HAP-1 (cell line): ENCODE data around the gene UNK.

Source experiments
- DNase-seq, 2 experiments: peaks; one replicate each; pipeline ENCODE4 v3.0.0-alpha.2; 2016 to 2020; ENCODE audit warnings: low spot score in 2 of 2
- H3K27me3 ChIP-seq: fragments of 250-450 bp; sonication (Bioruptor Pico); 2 replicates; pipeline ENCODE4 v1.5.1; 2020; ENCODE audit warnings: low read depth, mild to moderate bottlenecking, moderate library complexity
- H3K36me3 ChIP-seq: fragments of 250-450 bp; sonication (Bioruptor Pico); replicated peaks from 2 replicates; pipeline ENCODE4 v1.5.1; 2020; ENCODE audit warnings: mild to moderate bottlenecking
- H3K4me1 ChIP-seq: fragments of 250-450 bp; sonication (Bioruptor Pico); 2 replicates; pipeline ENCODE4 v1.5.1; 2020; ENCODE audit warnings: mild to moderate bottlenecking
- H3K4me3 ChIP-seq: fragments of 250-450 bp; sonication (Bioruptor Pico); 2 replicates; pipeline ENCODE4 v1.5.1; 2020; ENCODE audit warnings: mild to moderate bottlenecking, moderate library complexity
- H3K9me3 ChIP-seq: fragments of 250-450 bp; sonication (Bioruptor Pico); 2 replicates; pipeline ENCODE4 v1.5.1; 2020; ENCODE audit warnings: mild to moderate bottlenecking, moderate library complexity
- in situ Hi-C: fragments of 300-500 bp; cut with MboI; formaldehyde crosslinking; loops from 3 replicates; pipeline ENCODE4 v1.14.3; 2020; ENCODE audit warnings: low sequenced_read_pairs, inconsistent platforms, mixed read lengths

Gene UNK

DNA sequence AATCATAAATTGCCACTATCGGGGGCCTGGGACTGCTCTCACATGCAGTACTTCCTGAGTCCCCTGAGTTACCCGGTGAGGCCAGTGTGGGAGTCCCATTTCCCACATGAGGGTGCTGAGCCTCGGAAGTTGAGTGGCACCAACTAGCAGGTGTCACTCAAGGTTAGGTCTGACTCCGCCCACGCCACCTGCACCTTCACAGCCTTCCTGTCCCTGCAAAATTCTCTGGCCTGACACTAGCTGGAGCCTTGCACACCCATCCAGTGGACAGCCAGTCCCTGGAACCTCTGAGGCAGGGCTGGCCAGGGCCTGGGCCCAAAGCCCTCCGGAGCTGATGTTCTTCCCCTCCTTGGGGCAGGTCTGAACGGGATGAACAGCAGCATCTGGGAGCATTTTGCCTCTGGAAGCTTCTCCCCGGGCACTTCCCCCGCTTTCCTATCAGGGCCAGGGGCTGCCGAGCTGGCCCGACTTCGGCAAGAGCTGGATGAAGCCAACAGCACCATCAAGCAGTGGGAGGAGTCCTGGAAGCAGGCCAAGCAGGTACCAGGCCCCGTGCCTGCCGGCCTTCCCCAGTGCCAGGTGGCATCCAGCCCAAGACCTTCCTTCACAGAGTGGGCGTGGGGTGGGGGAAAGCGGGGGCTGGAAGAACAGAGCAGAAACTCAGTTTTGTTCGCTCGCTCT is 37.7 kb downstream of the UNK start:
- Histone ChIP-seq H3K36me3 (peaks cover 69% of the 10 kb centered on the region), H3K4me3 (no peak overlapping the region), H3K4me1 (no peaks in the 10 kb centered on the region), H3K27me3 (no peaks in the 10 kb centered on the region), H3K9me3 (no peaks in the 10 kb centered on the region)
- in situ Hi-C loops, result no loop called here
- no peak for DNase-seq

DNA sequence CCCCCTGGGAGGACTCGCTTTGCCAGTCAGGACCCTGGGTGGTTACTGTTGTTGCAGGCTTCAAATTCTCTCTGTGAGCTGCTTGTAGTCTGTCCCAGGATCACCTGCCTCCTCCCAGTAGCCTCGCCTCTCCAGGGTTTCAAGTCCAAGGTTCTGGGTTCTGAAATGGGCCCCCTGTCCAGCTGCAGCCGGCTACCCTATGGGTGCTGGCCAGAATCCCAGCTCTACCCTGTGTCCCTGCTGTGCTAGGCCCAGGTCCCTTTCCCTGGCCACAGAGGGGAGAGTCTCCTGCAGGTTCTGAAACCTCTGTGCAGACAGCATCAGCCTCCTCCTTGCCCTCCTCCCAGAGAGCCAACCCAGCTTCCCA is 38.2 kb downstream of the UNK start:
- no peak for DNase-seq
- in situ Hi-C loops, result no loop called here
- H3K4me1 ChIP-seq, result no peaks in the 10 kb centered on the region
- no peaks in the 10 kb centered on the region for H3K27me3 ChIP-seq
- peaks cover 67% of the 10 kb centered on the region for H3K36me3 ChIP-seq
- H3K4me3 ChIP-seq, result no peak overlapping the region
- H3K9me3 ChIP-seq, result no peaks in the 10 kb centered on the region

DNA sequence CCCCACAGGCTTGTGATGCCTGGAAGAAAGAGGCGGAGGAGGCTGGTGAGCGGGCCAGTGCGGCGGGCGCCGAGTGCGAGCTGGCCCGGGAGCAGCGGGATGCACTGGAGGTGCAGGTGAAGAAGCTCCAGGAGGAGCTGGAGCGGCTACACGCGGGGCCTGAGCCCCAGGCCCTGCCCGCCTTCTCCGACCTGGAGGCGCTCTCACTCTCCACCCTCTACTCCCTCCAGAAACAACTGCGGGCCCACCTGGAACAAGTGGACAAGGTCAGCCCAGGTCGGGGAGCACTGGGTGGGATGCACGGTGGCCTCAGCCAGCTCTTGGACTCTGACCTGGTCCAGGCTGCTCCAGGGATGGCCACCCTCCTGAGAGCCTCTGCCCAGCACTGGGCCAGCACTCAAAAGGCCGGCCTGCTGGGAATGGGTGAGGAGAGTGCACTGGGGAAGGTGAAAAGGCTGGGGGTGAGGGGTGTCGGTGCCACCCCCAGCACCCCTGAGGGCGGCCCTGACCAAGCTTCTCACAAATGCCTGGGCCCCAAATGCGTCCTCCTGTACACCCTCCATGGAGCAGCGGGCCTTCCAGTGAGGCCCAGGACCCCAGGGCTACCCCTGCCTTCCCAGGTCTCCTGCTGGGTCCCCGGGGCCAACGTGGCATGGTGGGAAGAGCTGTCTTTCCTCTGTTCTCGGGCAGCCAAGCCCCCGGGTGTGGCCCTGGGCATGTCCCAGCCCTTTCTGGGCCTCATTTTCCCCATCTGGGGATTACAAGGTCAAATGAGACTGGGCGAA is 38.8 kb downstream of the UNK start:
- Histone ChIP-seq H3K36me3 (peaks cover 61% of the 10 kb centered on the region), H3K9me3 (no peaks in the 10 kb centered on the region), H3K4me1 (no peaks in the 10 kb centered on the region), H3K27me3 (no peaks in the 10 kb centered on the region), H3K4me3 (no peak overlapping the region)
- in situ Hi-C loops, result no loop called here
- DNase-seq, result no peak

DNA sequence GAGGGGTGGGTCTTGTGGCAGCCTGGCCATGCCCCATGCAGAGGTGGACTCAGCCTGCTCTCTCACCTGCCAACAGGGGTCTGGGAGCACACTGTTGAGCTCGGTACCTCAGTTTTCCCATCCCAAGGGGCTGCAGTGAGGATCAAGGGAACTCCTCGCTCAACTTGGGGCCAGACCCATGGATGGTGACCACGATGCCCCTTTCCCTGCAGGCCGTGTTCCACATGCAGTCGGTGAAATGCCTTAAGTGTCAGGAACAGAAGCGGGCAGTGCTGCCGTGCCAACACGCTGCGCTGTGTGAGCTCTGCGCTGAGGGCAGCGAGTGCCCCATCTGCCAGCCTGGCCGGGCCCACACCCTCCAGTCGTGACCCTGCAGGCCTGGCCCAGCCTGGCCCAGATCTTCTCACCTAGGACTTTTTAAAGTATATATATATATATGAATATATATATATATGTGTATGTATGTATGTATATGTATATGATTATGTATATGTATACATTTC is 39.5 kb downstream of the UNK start:
- H3K27me3 ChIP-seq, result no peaks in the 10 kb centered on the region
- H3K36me3 ChIP-seq, result peaks cover 54% of the 10 kb centered on the region
- H3K4me3 ChIP-seq, result no peak overlapping the region
- H3K9me3 ChIP-seq, result no peaks in the 10 kb centered on the region
- no peaks in the 10 kb centered on the region for H3K4me1 ChIP-seq
- in situ Hi-C loops, result no loop called here
- DNase-seq, result no peak

DNA sequence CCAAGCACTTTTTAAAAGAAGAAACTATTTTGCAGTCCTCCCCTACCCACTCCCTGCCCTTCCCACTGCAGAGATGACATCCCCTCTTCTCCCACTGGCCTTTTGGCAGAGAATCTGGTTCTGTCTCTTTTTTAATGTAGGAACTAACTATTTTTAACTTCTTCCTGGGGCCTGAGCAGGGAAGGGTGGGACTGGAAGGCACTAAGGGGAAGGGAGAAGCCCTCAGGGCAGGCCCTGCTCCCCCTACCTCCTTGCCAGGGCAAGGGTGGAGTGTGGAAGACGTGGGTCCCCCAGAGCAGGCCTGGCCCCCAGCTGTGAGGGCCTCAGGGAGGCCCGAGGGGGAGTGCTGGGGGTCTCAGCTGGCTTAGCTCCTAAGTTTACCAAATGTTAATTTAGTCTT is 40.1 kb downstream of the UNK start:
- Histone ChIP-seq H3K36me3 (peaks cover 49% of the 10 kb centered on the region), H3K4me3 (no peak overlapping the region), H3K27me3 (no peaks in the 10 kb centered on the region), H3K9me3 (no peaks in the 10 kb centered on the region), H3K4me1 (no peaks in the 10 kb centered on the region)
- in situ Hi-C loops, result no loop called here
- DNase-seq, result no peak

DNA sequence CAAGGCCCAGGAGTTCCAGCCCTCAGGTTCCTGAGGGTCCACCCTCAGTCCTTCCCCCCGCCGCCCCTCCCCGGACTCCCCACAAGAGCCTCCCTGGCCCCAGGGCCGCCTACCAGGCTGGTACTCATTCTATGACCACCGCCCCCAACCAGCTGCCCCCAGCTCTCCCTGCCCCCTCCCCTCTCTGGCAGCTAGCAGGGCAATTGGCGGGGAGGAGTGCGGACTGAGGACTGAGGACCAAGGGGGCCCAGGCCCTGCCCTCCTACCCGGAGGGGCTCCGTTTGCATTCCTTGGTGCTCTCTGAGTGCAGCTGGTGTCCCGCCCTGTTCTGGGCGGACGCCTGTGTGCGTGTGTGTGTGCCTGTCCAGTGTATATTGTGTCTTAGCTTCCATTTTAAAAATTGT is 40.5 kb downstream of the UNK start:
- in situ Hi-C loops, result no loop called here
- Histone ChIP-seq H3K36me3 (peaks cover 44% of the 10 kb centered on the region), H3K27me3 (no peaks in the 10 kb centered on the region), H3K9me3 (no peaks in the 10 kb centered on the region), H3K4me3 (no peak overlapping the region), H3K4me1 (no peaks in the 10 kb centered on the region)
- DNase-seq, result no peak

DNA sequence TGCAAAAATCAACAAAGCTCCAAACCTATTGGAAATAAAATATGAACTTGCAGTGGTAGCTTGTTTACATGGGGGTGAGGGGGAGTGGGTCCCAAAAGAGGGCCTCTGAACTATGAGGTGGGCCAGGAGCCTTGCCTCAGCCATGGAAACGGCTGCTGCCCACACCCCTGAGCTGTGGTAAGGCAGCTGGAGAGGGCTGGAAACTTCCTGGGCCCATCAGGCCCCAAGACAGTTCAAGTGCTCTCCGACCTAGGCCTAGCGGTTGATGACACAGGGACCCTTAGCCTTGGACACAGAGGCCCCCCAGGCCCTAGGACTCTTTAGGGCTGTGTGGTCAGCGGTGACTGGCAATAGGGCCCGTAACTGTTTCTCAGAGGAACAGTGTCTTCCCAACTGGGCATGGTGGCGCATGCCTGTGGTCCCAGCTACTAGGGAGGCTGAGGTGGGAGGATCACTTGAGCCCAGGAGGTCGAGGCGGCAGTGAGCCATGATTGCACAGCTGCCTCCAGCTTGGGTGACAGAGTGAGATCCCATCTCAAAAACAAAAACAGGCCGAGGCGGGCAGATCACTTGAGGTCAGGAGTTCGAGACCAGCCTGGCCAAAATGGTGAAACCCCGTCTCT is 41.3 kb downstream of the UNK start:
- H3K9me3 ChIP-seq, result no peaks in the 10 kb centered on the region
- H3K4me3 ChIP-seq, result no peak overlapping the region
- H3K27me3 ChIP-seq, result no peaks in the 10 kb centered on the region
- peaks cover 37% of the 10 kb centered on the region for H3K36me3 ChIP-seq
- in situ Hi-C loops, result no loop called here
- H3K4me1 ChIP-seq, result no peaks in the 10 kb centered on the region
- no peak for DNase-seq

DNA sequence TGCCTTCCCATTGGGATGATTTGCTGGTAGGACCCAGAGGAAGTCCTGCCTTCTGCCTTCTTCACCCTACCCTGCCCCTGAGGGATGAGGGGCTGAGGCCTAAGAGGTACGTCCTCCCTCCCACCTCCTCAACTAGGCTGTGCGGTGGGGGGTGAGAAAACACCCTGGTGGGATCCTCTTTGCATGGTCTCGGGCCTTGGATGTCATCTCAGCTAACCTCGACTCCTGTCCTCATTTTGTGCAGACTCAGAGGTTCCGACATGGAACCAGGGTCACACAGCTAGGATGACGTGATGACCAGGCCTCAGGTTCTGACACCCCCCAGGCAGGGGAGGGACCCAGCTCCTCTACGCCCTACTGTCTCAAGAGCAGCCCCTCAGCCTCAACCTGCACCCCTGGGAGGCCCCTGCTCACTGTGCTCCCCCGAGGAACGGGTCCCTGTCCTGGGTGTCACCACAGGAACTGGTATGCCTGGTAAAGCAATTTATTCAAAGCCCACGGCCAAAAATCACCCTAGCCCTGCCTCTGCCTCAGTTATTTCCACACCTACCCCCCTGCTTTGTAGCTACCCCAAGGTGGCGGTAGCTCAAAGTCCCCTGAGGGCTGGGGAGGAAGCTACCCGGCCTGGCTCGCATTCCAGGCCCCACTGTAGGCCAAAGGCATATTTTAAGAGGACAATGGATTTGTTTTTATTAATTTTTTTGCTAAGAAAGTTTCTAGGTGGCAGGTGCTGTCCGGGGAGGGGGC is 42.1 kb downstream of the UNK start:
- Histone ChIP-seq H3K27me3 (no peaks in the 10 kb centered on the region), H3K36me3 (peaks cover 28% of the 10 kb centered on the region), H3K9me3 (no peaks in the 10 kb centered on the region), H3K4me3 (no peak overlapping the region), H3K4me1 (no peaks in the 10 kb centered on the region)
- no peak for DNase-seq
- in situ Hi-C loops, result no loop called here

DNA sequence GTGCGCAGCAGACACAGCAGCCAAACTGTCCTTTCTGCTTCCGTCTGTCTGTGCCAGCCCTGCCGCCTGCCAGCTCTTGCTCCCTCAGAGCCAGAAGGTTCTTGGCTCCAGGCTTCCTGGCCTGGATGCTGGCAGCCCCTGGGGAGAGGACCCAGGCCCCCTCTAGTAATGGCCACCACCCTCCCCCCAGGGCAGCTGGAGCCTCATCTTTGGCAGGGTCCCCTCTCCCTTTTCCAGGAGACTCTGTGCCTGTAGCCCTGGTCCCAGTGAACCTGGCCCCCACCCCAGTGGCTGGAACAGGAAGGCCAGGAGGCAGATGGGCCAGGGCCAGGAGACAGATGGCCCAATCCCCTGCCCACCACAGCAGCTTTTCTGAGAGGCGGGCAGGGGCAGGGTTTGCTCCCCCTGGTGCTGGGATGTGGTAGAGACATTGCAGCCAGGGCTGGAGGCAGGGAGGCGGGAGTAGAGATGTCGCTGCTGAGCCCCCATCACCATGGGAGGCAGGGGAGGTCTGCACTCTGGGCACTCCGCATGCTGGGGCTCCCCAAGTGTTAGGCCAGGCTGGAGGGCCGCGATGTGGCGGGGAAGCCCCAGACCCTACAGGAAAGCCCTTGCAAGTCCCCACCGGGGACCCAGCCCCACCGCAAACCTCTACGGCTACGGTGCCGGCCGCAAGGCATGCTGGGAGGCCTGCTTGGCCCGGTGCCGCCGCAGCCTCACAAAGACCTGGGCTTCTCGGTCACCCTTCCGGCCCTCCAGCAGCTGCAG is 42.9 kb downstream of the UNK start:
- in situ Hi-C loops, result no loop called here
- peak in 1 of 2 experiments; percentile 76 for DNase-seq
- Histone ChIP-seq H3K36me3 (peaks cover 20% of the 10 kb centered on the region), H3K9me3 (no peaks in the 10 kb centered on the region), H3K4me1 (no peaks in the 10 kb centered on the region), H3K4me3 (no peak overlapping the region), H3K27me3 (no peaks in the 10 kb centered on the region)

DNA sequence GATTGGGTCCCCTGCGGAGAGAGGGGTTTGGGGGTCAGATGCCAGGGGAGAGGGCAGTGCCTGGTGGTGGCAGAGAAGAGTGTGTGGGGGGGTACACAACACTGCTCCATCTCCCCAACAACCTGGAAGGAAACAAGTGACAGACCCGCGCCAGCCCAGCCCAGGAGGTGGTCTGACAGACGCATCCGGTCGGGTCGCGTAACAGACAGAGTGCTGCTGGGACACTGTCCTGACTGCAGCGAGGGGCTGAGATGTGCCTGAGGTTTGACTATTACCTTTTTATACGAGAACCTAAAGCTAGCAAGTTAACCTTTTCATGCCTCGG is 43.4 kb downstream of the UNK start:
- H3K36me3 ChIP-seq, result peaks cover 18% of the 10 kb centered on the region
- no peak overlapping the region for H3K4me3 ChIP-seq

DNA sequence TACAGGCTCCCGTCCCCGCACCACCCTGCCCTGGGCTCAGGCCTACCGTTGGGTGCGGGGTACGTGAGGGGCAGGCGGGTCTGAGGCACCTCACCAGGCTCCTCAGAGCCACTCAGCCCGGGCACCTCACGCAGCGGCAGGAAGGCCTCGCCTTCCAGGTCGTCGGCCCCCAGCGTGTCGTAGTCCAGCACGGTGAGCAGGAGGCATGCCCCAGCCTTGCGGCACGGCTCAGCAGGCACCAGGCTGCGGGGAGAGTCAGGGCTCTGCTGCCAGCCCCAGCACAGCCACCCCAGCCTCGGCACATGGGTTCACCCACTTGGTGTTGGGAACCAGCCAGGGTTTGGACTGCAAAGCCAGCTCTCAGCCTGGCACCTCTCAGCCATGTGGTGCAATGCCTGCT is 44.1 kb downstream of the UNK start:
- Histone ChIP-seq H3K36me3 (peaks cover 11% of the 10 kb centered on the region), H3K27me3 (no peaks in the 10 kb centered on the region), H3K4me1 (no peaks in the 10 kb centered on the region), H3K4me3 (no peak overlapping the region), H3K9me3 (no peaks in the 10 kb centered on the region)
- no peak for DNase-seq
- in situ Hi-C loops, result no loop called here

More for the DNA sequence above, 43.4 kb downstream of the UNK start:
- DNase-seq, result no peak
- no peaks in the 10 kb centered on the region for H3K9me3 ChIP-seq
- in situ Hi-C loops, result no loop called here
- no peaks in the 10 kb centered on the region for H3K27me3 ChIP-seq
- H3K4me1 ChIP-seq, result no peaks in the 10 kb centered on the region

DNA sequence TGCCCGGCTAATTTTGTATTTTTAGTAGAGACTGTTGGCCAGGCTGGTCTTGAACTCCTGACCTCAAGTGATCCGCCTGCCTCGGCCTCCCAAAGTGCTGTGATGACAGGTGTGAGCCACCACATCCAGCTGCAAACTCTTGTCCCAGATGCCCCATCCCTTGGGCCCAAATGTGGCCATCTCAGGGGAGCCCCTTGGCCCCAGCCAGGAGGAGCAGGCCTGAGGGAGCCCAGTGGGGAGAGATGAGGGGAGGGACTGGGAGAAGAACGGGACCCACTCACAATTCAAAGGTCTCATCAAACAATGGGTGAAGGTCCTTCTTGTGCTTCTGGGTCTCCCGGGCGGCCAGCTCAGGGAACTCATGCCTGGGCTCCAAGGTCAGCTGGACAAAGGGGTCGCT is 45.1 kb downstream of the UNK start:
- H3K4me1 ChIP-seq, result no peaks in the 10 kb centered on the region
- no peak overlapping the region for H3K4me3 ChIP-seq
- no peaks in the 10 kb centered on the region for H3K9me3 ChIP-seq
- in situ Hi-C loops, result no loop called here
- no peak for DNase-seq
- H3K27me3 ChIP-seq, result no peaks in the 10 kb centered on the region
- H3K36me3 ChIP-seq, result peaks cover under 1% of the 10 kb centered on the region
